HPDE6-E6E7 (cell line): ENCODE measurements around the gene EHBP1L1.

Experiments used
- DNase-seq: peaks from one replicate; pipeline ENCODE4 v3.0.0; 2011; ENCODE audit warnings: missing footprints; ENCODE audit errors: extremely low spot score

EHBP1L1 gene

GRCh38 chr11:65616575-65617001 lies 40.7 kb downstream of the EHBP1L1 start:
- no peak for DNase-seq

- DNase-seq, result no peak
Measured at GRCh38 chr11:65617136-65617850, 41.4 kb downstream of the EHBP1L1 start.

DNA sequence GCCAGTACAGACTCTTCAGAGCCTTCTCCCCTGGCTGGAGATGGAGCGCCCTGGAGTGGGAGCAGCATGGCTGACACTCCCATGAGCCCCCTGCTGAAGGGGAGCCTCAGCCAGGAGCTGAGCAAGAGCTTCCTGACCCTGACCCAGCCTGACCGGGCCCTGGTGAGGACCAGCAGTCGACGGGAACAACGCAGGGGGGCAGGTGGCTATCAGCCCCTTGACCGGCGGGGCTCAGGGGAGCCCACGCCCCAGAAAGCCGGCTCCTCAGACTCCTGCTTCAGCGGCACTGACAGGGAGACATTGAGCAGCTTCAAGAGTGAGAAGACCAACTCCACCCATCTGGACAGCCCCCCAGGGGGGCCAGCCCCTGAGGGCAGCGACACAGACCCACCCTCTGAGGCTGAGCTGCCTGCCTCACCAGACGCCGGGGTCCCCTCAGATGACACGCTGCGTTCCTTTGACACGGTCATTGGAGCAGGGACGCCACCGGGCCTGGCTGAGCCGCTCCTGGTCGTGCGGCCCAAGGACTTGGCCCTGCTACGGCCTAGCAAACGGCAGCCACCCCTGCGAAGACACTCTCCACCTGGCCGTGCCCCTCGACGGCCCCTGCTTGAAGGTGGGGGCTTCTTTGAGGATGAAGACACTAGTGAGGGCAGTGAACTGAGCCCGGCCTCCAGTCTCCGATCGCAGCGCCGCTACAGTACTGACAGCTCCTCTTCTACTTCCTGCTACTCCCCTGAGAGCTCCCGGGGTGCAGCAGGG lies 42.3 kb downstream of the EHBP1L1 start:
- DNase-seq, result no peak

DNA sequence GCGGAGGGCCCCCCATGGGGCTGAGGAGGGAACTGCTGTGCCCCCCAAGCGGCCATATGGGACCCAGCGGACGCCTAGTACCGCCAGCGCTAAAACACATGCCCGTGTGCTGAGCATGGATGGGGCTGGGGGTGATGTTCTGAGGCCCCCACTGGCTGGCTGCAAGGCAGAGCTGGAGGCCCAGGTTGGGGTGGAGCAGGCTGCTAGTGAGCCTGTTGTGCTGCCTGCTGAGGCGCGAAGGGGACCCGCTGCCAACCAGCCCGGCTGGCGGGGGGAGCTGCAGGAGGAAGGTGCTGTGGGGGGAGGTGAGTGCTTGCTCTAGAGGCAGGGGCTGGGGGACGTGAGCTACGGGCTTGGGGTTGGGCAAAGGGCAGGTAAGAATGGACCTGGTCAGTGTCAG lies 42.9 kb downstream of the EHBP1L1 start:
- DNase-seq, result no peak

DNA sequence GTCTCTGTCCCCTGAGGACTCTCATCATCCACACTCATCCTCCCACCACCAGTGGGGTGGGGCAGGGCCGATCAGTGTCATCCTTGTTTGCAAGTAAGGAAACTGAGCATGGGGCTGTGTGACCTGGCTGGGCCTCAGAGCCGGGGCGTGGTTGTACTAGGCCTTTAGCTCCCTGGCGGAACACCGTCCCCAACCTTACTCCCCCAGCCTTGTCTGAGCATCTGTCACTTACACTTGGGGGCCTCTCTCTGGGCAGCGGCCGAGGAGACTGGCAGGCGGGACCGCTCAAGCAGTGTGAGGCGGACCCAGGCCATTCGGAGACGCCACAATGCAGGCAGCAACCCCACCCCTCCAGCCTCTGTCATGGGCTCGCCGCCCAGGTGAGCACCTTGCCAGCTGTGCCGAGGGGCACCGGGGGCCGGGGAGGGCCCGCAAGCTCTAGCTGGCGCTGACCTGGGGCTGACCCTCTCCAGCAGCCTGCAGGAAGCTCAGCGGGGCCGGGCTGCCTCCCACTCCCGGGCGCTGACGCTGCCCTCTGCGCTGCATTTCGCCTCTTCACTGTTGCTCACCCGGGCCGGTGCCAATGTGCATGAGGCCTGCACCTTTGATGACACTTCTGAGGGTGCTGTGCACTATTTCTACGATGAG lies 43.6 kb downstream of the EHBP1L1 start:
- no peak for DNase-seq

- DNase-seq, result no peak
Measured at GRCh38 chr11:65620666-65621065, 44.8 kb downstream of the EHBP1L1 start.

GRCh38 chr11:65621460-65621859 lies 45.6 kb downstream of the EHBP1L1 start:
- DNase-seq, result no peak

- no peak for DNase-seq
Measured at GRCh38 chr11:65622011-65622410, 46.2 kb downstream of the EHBP1L1 start.

DNA sequence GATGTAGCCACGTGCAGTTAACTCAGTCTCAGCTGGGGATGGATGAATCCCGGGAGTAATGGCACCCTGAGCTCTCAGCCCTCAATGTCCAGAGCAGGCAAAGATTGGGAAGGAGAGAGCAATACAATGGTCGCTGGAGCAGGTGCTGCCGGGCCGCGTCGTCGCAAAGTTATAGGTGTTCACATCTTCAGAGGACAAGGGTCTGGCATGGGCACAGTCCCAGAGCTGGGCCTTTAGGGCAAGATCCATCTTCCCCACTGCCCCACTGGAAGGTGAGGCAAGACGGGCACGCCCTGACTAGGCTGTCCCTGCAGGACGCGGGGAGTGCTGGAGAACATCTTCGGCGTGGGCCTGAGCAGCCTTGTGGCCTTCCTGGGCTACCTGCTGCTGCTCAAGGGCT lies 47.3 kb downstream of the EHBP1L1 start:
- DNase-seq, result no peak

- no peak for DNase-seq
Measured at GRCh38 chr11:65623852-65624616, 48.2 kb downstream of the EHBP1L1 start.

GRCh38 chr11:65624931-65625627 lies 49.2 kb downstream of the EHBP1L1 start:
- DNase-seq, result no peak

DNA sequence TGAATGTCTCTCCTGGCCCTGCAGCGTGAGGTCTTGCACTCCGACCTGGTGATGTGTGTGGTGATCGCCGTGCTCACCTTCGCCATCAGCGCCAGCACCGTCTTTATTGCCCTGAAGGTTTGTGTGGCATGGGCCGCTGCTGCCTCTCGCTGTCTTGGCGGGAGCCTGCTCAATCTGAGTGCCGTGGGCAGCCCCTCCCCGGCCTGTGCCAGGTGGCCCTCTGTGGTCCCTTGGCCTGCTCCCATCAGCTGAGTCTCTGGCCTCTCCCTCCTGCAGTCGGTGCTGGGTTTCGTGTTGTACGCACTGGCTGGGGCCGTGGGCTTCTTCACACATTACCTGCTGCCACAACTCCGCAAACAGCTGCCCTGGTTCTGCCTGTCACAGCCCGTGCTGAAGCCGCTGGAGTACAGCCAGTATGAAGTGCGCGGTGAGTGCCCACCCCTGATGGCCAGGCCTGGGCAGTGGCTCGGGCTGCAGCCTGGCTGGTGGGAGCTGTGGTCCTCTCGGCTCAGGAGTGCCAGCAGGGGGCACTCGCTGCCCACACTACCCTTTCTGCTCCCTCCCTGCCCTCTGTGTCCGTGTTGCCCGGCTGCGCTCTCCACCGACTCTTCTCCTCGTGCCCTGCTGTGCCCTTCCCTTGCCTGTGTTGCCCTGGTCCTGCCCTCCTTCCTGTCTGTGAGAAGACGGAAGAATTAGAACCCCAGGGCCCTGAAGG lies 49.9 kb downstream of the EHBP1L1 start:
- no peak for DNase-seq

DNA sequence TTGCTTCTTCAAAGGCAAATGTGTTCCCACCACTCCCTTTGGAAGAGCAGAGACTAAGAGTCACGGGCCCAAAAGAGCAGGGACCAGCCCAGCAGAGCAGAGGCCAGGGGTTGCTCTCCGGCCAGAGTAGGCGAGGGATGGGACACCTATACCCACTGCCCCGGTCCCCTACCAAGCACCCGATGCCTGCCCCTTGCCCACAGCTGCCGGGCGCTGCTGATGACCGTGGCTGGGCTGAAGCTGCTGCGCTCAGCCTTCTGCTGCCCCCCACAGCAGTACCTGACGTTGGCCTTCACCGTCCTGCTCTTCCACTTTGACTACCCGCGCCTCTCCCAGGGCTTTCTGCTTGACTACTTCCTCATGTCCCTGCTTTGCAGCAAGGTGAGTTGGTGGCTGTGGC lies 51.3 kb downstream of the EHBP1L1 start:
- no peak for DNase-seq

GRCh38 chr11:65629579-65629978 lies 53.7 kb downstream of the EHBP1L1 start:
- DNase-seq, result no peak

DNA sequence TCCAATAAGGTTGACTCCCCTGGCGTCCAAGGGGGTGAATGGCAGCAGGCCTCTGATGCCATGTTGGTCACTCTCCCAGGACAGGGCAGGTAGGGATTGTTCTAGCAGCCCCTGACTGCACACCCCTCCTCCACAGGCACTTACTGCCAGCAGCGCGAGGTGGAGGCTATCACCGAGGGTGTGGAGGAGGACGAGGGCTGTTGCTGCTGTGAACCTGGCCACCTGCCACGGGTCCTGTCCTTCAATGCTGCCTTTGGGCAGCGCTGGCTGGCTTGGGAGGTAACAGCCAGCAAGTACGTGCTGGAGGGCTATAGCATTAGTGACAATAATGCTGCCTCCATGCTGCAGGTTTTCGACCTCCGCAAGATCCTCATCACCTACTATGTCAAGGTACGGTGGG lies 54.4 kb downstream of the EHBP1L1 start:
- no peak for DNase-seq

DNA sequence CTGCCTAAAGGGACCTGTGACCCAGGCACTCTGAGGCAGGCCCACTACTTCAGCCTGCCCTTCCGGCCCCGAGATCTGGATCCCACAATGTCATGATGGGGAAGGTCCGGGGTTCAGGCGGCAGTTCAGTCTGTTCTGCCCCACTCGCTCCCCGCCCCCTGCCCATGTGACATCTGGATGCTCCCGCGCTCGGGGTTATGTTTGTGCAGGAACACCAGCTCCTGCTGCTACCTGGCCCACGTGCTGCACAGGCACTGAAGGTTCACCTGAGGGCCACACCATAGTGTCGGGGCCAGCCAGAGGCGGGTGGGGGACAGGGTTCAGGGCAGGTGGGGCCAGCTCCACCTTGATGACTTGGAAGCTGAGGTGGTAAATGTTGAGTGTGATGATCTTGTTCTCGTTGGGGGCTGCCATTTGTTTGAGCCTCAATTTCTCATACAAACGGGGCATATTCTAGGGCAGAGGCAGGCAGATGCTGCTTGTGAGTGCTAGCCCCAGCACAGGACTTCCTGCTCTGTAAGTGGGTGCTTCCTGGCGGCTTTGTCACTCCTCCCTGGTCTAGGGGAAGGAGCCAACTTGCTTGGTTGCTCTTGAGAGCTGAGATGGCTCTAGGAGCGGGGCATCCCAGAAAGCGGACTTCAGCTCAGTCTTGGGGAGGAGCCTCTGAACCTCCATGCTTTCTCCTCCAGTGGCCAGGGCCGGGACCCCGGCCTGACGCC lies 57.7 kb downstream of the EHBP1L1 start:
- DNase-seq, result no peak

DNA sequence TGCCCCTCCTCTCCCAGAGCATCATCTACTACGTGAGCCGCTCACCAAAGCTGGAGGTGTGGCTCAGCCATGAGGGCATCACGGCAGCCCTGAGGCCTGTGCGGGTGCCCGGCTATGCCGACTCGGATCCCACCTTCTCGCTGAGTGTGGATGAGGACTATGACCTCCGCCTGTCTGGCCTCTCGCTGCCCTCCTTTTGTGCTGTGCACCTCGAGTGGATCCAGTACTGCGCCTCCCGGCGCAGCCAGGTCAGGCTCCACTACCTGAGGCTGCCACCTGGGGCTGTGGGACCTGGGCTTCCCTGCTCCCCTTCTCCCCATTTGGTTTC lies 58.2 kb downstream of the EHBP1L1 start:
- DNase-seq, result no peak

GRCh38 chr11:65634440-65634839 lies 58.6 kb downstream of the EHBP1L1 start:
- DNase-seq, result no peak

- DNase-seq, result no peak
Measured at GRCh38 chr11:65634905-65635731, 59.3 kb downstream of the EHBP1L1 start.
